Activated T-cell treated with anti-CD3 and anti-CD28 coated beads, Interleukin-2, amount 50 U/mL, for 48 hours (primary cell): ENCODE results near the gene PCDHB13.
"Not testable (repeated sequence)": the region's sequence is repeated elsewhere in the genome, so short reads cannot be mapped to it uniquely, and the experiment has no call there.

Experiments
- DNase-seq, 2 experiments: peaks; one replicate each; pipeline ENCODE4 v3.0.0-alpha.2; 2020

Gene PCDHB13

DNA sequence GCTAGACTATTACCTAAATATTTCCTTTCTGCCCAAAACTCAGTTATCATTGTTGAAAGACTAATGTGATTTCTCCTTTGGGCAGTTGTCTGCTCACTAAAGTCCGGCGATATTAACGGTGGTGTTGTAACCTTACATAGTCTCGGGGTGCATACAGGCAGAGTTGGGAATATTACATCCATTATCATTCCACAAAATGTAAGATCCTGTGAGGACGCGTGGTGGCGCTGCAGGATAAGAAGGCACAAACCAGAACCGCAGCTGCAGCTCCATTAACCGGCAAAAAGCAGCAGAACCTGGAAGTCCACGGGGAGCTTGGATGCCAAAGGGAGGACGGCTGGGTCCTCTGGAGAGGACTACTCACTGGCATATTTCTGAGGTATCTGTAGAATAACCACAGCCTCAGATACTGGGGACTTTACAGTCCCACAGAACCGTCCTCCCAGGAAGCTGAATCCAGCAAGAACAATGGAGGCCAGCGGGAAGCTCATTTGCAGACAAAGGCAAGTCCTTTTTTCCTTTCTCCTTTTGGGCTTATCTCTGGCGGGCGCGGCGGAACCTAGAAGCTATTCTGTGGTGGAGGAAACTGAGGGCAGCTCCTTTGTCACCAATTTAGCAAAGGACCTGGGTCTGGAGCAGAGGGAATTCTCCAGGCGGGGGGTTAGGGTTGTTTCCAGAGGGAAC lies at the start of gene PCDHB13:
TSS of gene PCDHB13 (plus strand) at position 264 of the 684 bp plus-strand sequence. CDS start at position 469, 205 bp downstream.
- DNase-seq = peak in 1 of 2 experiments; percentile 28

DNA sequence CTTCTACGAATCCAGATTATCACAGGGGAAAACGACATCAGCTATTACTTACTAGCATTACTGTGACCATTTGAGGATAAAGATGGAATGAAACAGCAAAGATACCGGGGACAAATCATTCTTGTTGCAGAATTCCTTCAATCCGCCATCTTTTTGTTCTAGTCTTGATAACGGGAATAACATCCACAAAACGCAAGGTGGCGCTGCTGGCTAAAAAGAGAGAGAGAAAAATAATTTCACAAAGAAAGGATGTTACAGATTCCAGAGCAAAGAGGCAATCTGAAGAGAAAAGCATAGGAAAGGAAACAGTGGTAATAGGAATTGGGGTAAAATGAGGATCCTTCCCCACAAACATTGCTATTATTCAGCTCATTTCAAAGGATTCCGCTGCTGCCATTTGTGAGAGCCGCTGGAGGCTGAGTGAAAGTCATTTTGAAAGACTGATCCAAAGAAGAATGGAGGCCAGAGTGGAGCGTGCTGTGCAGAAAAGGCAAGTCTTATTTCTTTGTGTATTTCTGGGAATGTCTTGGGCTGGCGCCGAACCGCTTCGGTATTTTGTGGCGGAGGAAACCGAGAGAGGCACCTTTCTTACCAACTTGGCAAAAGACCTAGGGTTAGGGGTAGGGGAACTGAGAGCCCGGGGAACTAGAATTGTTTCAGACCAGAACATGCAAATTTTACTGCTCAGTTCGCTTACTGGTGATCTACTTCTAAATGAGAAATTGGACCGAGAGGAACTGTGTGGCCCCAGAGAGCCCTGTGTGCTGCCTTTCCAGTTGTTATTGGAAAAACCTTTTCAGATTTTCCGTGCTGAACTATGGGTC lies 41.1 kb upstream of the PCDHB13 start, which contains the start of gene PCDHB7:
TSS of gene PCDHB7 (plus strand) at position 264 of the 824 bp plus-strand sequence. CDS start at position 456, 192 bp downstream.
- no peak for DNase-seq

GRCh38 chr5:141174291-141175104 lies 39.2 kb upstream of the PCDHB13 start:
- not testable (repeated sequence) for DNase-seq

DNA sequence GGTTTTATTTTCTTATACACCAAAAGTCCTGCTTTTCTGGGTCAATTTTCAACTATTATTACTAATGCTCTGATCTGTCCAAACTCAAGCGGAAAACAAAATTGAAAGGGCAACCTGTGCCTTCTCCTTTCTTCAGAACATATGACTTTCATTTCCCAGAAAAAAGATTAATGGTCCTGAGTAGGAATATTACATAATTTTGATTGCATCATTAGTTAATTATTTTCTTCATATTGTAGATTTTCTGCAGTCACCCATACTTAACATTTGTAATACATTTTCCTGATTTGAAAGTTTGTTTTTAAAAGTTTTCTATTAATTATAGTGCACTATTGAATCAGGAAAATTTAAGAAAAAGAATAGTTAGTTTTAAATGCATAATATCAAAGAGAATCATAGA lies 37.8 kb upstream of the PCDHB13 start:
- DNase-seq = no peak

DNA sequence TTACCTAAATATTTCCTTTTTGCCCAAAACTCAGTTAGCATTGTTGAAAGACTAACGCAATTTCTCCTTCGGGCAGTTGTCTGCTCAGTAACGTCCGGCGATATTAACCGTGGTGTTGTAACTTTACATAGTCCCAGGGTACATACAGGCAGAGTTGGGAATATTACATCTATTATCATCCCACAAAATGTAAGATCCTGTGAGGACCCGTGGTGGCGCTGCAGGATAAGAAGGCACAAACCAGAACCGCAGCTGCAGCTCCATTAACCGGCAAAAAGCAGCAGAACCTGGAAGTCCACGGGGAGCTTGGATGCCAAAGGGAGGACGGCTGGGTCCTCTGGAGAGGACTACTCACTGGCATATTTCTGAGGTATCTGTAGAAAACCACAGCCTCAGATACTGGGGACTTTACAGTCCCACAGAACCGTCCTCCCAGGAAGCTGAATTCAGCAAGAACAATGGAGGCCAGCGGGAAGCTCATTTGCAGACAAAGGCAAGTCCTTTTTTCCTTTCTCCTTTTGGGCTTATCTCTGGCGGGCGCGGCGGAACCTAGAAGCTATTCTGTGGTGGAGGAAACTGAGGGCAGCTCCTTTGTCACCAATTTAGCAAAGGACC lies 36.0 kb upstream of the PCDHB13 start, which contains the start of gene PCDHB8:
TSS of gene PCDHB8 (plus strand) at position 214 of the 615 bp plus-strand sequence. CDS start at position 459, 245 bp downstream.
- DNase-seq = not testable (repeated sequence)

GRCh38 chr5:141179371-141179770 lies 34.3 kb upstream of the PCDHB13 start:
- not testable (repeated sequence) for DNase-seq

- DNase-seq = not testable (repeated sequence)
Measured at GRCh38 chr5:141179876-141180275, 33.8 kb upstream of the PCDHB13 start.

DNA sequence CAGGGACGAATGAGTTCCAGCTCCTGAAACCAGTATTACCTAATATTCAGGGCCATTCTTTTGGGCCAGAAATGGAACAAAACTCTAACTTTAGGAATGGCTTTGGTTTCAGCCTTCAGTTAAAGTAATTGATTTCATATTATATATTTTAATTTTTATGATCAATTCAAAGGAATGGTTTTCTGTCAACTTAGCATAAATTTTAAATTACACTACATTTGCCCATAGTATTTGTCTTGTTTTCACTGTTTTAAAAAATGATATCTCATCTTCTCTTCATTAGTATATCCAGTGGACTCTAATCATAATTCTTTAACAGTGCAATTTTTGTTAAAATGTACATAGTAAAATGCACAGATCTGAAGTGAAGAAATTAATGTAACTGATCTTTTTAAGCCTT lies 33.4 kb upstream of the PCDHB13 start:
- no peak for DNase-seq

- no peak for DNase-seq
Measured at GRCh38 chr5:141182248-141182647, 31.5 kb upstream of the PCDHB13 start, which contains the start of gene PCDHB16. Gene PCDHB16 (plus strand): TSS chr5:141182387. CDS start chr5:141182560, 173 bp downstream.

GRCh38 chr5:141184117-141184855 lies 29.4 kb upstream of the PCDHB13 start:
- DNase-seq = not testable (repeated sequence)

GRCh38 chr5:141186897-141187512 lies 26.7 kb upstream of the PCDHB13 start, which contains the start of gene PCDHB9:
Gene PCDHB9 (plus strand): TSS chr5:141187161. CDS start chr5:141187319, 158 bp downstream.
- DNase-seq = peak in 1 of 2 experiments; percentile 39

DNA sequence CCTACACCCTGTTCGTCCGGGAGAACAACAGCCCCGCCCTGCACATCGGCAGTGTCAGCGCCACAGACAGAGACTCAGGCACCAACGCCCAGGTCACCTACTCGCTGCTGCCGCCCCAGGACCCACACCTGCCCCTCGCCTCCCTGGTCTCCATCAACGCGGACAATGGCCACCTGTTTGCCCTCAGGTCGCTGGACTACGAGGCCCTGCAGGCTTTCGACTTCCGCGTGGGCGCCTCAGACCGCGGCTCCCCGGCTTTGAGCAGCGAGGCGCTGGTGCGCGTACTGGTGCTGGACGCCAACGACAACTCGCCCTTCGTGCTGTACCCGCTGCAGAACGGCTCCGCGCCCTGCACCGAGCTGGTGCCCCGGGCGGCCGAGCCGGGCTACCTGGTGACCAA lies 25.0 kb upstream of the PCDHB13 start:
- DNase-seq = not testable (repeated sequence)

GRCh38 chr5:141189131-141189530 lies 24.6 kb upstream of the PCDHB13 start:
- not testable (repeated sequence) for DNase-seq

DNA sequence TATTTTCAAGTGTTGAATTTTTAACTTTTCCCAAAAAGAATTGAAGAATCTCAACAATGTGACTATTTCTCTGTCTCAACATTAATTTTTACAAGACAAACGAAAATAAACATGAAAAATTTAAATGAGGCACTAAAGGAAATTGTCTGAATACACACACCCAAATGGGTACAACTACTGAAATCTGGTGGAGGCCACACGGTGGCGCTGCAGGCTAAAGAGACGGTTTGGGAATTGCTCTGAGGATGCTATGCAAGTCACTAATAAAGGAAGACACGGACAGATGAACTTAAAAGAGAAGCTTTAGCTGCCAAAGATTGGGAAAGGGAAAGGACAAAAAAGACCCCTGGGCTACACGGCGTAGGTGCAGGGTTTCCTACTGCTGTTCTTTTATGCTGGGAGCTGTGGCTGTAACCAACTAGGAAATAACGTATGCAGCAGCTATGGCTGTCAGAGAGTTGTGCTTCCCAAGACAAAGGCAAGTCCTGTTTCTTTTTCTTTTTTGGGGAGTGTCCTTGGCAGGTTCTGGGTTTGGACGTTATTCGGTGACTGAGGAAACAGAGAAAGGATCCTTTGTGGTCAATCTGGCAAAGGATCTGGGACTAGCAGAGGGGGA lies 21.5 kb upstream of the PCDHB13 start, which contains the start of gene PCDHB10:
TSS of gene PCDHB10 (plus strand) at position 244 of the 616 bp plus-strand sequence. CDS start at position 444, 200 bp downstream.
- peak; percentile 49 to 52 for DNase-seq

GRCh38 chr5:141194332-141194731 lies 19.4 kb upstream of the PCDHB13 start:
- DNase-seq = not testable (repeated sequence)

- no peak for DNase-seq
Measured at GRCh38 chr5:141196363-141196762, 17.4 kb upstream of the PCDHB13 start.

GRCh38 chr5:141199359-141200235 lies 14.1 kb upstream of the PCDHB13 start, which contains the start of gene PCDHB11:
Gene PCDHB11 (plus strand): TSS chr5:141199627. CDS start chr5:141199775, 148 bp downstream.
- no peak for DNase-seq

GRCh38 chr5:141201126-141201525 lies 12.6 kb upstream of the PCDHB13 start:
- not testable (repeated sequence) for DNase-seq

GRCh38 chr5:141201646-141202045 lies 12.1 kb upstream of the PCDHB13 start:
- not testable (repeated sequence) for DNase-seq
